GM12878 (cell line): Measurements from ENCODE around the gene MSL1. TPM values are rescaled to one million over a fixed set of nuclear protein-coding genes. Genes with fewer than 3 reads are reported as not detected.

Experiments used
- BACH1 ChIP-seq: fragments of 450-650 bp; IDR thresholded peaks from 2 replicates; pipeline ENCODE4 v1.6.1; 2017; ENCODE audit warnings: mild to moderate bottlenecking, borderline replicate concordance
- BCL11A ChIP-seq: IDR thresholded peaks from 2 replicates; pipeline ENCODE4 v1.6.1; 2011; ENCODE audit warnings: low read depth, low read length
- BRCA1 ChIP-seq: IDR thresholded peaks from 2 replicates; pipeline ENCODE4 v1.6.1; 2011; ENCODE audit warnings: low read depth, low read length, improper control_type of control experiment
- CBX3 ChIP-seq: fragments of 200-600 bp; sonication (generic); IDR thresholded peaks from 2 replicates; pipeline ENCODE4 v1.6.1; 2016; ENCODE audit warnings: low read depth, borderline replicate concordance
- EED ChIP-seq: sonication (generic); IDR thresholded peaks from 2 replicates; pipeline ENCODE4 v1.6.1; 2016; ENCODE audit warnings: antibody characterized with exemption, low read depth
- FOXK2 ChIP-seq: fragments of 450-650 bp; IDR thresholded peaks from 2 replicates; pipeline ENCODE4 v1.6.1; 2017; ENCODE audit warnings: mild to moderate bottlenecking, moderate library complexity
- GABPA ChIP-seq: IDR thresholded peaks from 2 replicates; pipeline ENCODE4 v1.6.1; 2014; ENCODE audit warnings: antibody characterized with exemption, low read depth, mild to moderate bottlenecking, inconsistent platforms
- HDAC2 ChIP-seq: fragments of 200-600 bp; sonication (generic); IDR thresholded peaks from 2 replicates; pipeline ENCODE4 v1.6.1; 2017
- HDAC6 ChIP-seq: fragments of 200-600 bp; sonication (generic); IDR thresholded peaks from one replicate; pipeline ENCODE4 v1.8.0; 2017; ENCODE audit warnings: antibody characterized with exemption; ENCODE audit not compliant: unreplicated experiment
- MEF2A ChIP-seq: IDR thresholded peaks from 2 replicates; pipeline ENCODE4 v1.6.1; 2011; ENCODE audit warnings: low read depth, mild to moderate bottlenecking, low read length, moderate library complexity; ENCODE audit not compliant: insufficient read depth
- MTA3 ChIP-seq: IDR thresholded peaks from 2 replicates; pipeline ENCODE4 v1.6.1; 2012; ENCODE audit warnings: low read length, inconsistent platforms, borderline replicate concordance
- NR2F1 ChIP-seq: fragments of 450-650 bp; conservative IDR thresholded peaks from 2 replicates; pipeline ENCODE4 v1.6.1; 2017; ENCODE audit warnings: mild to moderate bottlenecking
- RAD21 ChIP-seq: IDR thresholded peaks from 2 replicates; pipeline ENCODE4 v1.6.1; 2011; ENCODE audit warnings: mild to moderate bottlenecking, low read depth, low read length, moderate library complexity; ENCODE audit not compliant: insufficient read depth
- RB1 ChIP-seq: fragments of 450-650 bp; formaldehyde crosslinking; IDR thresholded peaks from 2 replicates; pipeline ENCODE4 v1.6.1; 2017; ENCODE audit warnings: mild to moderate bottlenecking, borderline replicate concordance
- RELA ChIP-seq: fragments of 450-650 bp; IDR thresholded peaks from 2 replicates; pipeline ENCODE4 v1.8.0; 2014; ENCODE audit warnings: borderline replicate concordance; ENCODE audit not compliant: partially characterized antibody
- RELB ChIP-seq: fragments of 450-650 bp; IDR thresholded peaks from 2 replicates; pipeline ENCODE4 v1.6.1; 2017; ENCODE audit warnings: low read depth, mild to moderate bottlenecking, moderate library complexity
- RUNX3 ChIP-seq: IDR thresholded peaks from 2 replicates; pipeline ENCODE4 v1.6.1; 2012; ENCODE audit warnings: low read length, inconsistent platforms
- SIX5 ChIP-seq: IDR thresholded peaks from 2 replicates; pipeline ENCODE4 v1.6.1; 2011; ENCODE audit warnings: mild to moderate bottlenecking, low read depth, low read length, moderate library complexity; ENCODE audit not compliant: severe bottlenecking
- SKIL ChIP-seq: fragments of 450-650 bp; IDR thresholded peaks from 2 replicates; pipeline ENCODE4 v1.6.1; 2017; ENCODE audit warnings: mild to moderate bottlenecking, low read depth, inconsistent platforms; ENCODE audit not compliant: poor library complexity, severe bottlenecking
- SREBF1 ChIP-seq: IDR thresholded peaks from 2 replicates; pipeline ENCODE4 v1.6.1; 2012; ENCODE audit warnings: mild to moderate bottlenecking, low read length
- SUPT20H ChIP-seq: IDR thresholded peaks from 2 replicates; pipeline ENCODE4 v1.6.1; 2011; ENCODE audit warnings: low read depth, mild to moderate bottlenecking, low read length, moderate library complexity, borderline replicate concordance; ENCODE audit not compliant: control insufficient read depth
- TAF1 ChIP-seq: IDR thresholded peaks from 2 replicates; pipeline ENCODE4 v1.6.1; 2011; ENCODE audit warnings: mild to moderate bottlenecking, low read depth, low read length, borderline replicate concordance
- TCF12 ChIP-seq: IDR thresholded peaks from 2 replicates; pipeline ENCODE4 v1.6.1; 2011; ENCODE audit warnings: low read depth, mild to moderate bottlenecking, low read length
- TCF3 ChIP-seq: IDR thresholded peaks from 2 replicates; pipeline ENCODE4 v1.6.1; 2012; ENCODE audit warnings: low read depth, mild to moderate bottlenecking, low read length, borderline replicate concordance; ENCODE audit not compliant: insufficient read depth
- TCF7 ChIP-seq: IDR thresholded peaks from 2 replicates; pipeline ENCODE4 v1.6.1; 2014; ENCODE audit warnings: antibody characterized with exemption, borderline replicate concordance
- USF1 ChIP-seq: IDR thresholded peaks from 2 replicates; pipeline ENCODE4 v1.6.1; 2011; ENCODE audit warnings: borderline replicate concordance, low read depth, mild to moderate bottlenecking, moderate library complexity, mixed read lengths, low read length; ENCODE audit not compliant: insufficient read depth; ENCODE audit errors: extremely low read length
- ZNF207 ChIP-seq: fragments of 450-650 bp; IDR thresholded peaks from 2 replicates; pipeline ENCODE4 v1.6.1; 2014; ENCODE audit warnings: antibody characterized with exemption, mild to moderate bottlenecking, borderline replicate concordance
- ZSCAN29 ChIP-seq: fragments of 450-650 bp; IDR thresholded peaks from 2 replicates; pipeline ENCODE4 v1.6.1; 2017; ENCODE audit warnings: mild to moderate bottlenecking, moderate library complexity
- polyA plus RNA-seq, 11 experiments: library from polyadenylated mRNA; depleted of rRNA in 4 of 11; unstranded in 6 of 11; stranded (reverse) in 5 of 11; fragments of >200 nt; fragmentation: Nextera tagmentation in 4 of 11; fragmentation: Illumina TruSeq in 1 of 11; extraction: Ambion mirVana in 4 of 11; extraction: Trizol in 1 of 11; gene quantifications; 1 replicate in 1 of 11; 2 replicates in 10 of 11; pipeline versions ENCODE4 v1.2.1 to v1.2.3, GENCODE V29; 2011 to 2016; ENCODE audit warnings: inconsistent platforms in 2 of 11, missing spikeins in 2 of 11, low read depth in 1 of 11
- total RNA-seq, 4 experiments: library from RNA; depleted of rRNA in 3 of 4; stranded (reverse); fragments of >200 nt in 3 of 4; fragmentation: Illumina TruSeq in 1 of 4; extraction: Trizol in 1 of 4; gene quantifications; 2 replicates each; pipeline versions ENCODE4 v1.2.1 to v1.2.3, GENCODE V29; 2013 to 2021

Gene MSL1
- total and polyA plus RNA-seq, 10 of the 15 experiments (the other 5 are each of a cell fraction or from before 2014, with no cell fraction given) = 6.1 to 95.2 (median 51.8) TPM

- TF ChIP-seq SKIL = peak; percentile 56
- TF ChIP-seq BACH1 = no peak
- TF ChIP-seq TCF7 = peak; percentile 28; the same call in 1 of the 2 replicates
- TF ChIP-seq NR2F1 = peak; percentile 96
- TF ChIP-seq RAD21 = peak; percentile 84
- TF ChIP-seq RB1 = peak; percentile 52; the same call in 1 of the 2 replicates
- no peak for TF ChIP-seq SUPT20H
- TF ChIP-seq ZSCAN29 = no peak
- no peak for TF ChIP-seq USF1
- no peak for TF ChIP-seq ZNF207
- no peak for TF ChIP-seq MTA3
- TF ChIP-seq TCF3 = no peak
- no peak for TF ChIP-seq TCF12
- no peak for TF ChIP-seq GABPA
- TF ChIP-seq MEF2A = no peak
- TF ChIP-seq SREBF1 = no peak
- peak; percentile 24; the same call in 1 of the 2 replicates for TF ChIP-seq EED
- no peak for TF ChIP-seq SIX5
- no peak for TF ChIP-seq BRCA1
- no peak for TF ChIP-seq CBX3
- TF ChIP-seq FOXK2 = no peak
- TF ChIP-seq BCL11A = no peak
- TF ChIP-seq RELA = no peak
- TF ChIP-seq RUNX3 = peak; percentile 88
- no peak for TF ChIP-seq HDAC2
- TF ChIP-seq RELB = peak; percentile 53; the same call in 1 of the 2 replicates
- TF ChIP-seq HDAC6 = no peak
- no peak for TF ChIP-seq TAF1
Measured at GRCh38 chr17:40111221-40112128, 10.3 kb upstream of the MSL1 start (continued).
